Measurements from ENCODE around the gene DNAJC6.

DNAJC6 gene

DNA sequence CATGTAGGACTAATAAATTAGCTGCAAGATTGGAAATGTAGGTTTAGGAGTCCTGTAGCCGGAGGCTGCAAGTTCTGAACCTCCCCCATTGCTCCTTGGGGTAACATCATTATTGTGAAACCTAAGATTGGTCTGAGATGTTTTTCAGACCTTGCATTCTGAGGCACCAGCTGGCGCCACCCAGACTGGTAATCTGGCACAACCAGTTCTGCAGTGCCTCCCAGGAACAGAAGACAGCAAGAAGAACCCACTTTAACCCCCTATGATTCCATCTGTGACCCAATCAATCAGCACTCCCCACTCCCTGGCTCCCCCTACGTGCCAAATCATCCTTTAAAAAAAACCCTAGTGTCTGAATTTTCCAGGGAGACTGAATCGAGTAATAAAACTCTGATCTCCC lies 11.6 kb upstream of the DNAJC6 start:
- no peak for DNase-seq

DNA sequence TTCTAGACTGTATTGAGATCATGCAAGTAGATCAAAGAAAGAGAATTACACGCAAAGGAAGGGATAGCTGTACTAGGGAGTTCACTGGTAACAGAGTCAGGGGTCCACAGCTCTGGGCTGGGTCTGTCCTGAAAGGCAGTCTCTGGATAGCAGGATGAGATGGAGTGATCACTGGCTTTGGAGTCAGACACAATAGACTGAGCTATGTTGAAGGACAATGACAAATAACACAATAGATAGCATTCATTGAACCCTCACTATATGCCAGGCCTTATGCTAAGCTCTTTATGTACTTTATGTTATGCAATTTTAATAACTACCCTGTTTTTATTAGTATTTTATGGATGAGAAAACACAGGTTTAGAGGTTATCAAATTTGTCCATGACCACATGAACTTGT lies 10.0 kb upstream of the DNAJC6 start:
- DNase-seq = no peak

DNA sequence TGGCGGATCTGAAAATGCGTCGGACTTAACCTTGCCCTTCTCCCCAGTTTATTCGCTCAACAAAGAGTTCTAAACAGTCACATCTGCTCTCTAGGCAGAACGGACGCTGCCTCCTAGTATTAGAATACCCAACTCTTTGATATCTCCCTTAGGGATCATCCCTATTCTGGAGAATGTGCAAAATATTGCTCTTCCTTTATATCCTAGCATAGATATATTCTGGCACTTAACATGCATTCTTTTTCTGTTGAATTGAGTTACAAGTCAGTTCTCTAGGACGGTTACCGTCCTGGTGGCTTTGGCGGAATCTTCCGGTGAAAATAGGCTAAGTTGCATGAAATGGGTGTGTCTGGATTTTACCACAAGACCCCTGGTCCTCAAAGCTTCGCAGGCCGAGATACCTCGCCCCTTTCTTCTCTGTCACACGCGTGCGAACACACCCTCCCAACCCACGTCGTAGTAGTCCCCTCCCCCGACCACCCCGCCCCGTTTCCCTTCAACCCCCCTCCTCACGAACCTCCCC lies 501 bp upstream of the DNAJC6 start:
- DNase-seq = peak; percentile 53

DNA sequence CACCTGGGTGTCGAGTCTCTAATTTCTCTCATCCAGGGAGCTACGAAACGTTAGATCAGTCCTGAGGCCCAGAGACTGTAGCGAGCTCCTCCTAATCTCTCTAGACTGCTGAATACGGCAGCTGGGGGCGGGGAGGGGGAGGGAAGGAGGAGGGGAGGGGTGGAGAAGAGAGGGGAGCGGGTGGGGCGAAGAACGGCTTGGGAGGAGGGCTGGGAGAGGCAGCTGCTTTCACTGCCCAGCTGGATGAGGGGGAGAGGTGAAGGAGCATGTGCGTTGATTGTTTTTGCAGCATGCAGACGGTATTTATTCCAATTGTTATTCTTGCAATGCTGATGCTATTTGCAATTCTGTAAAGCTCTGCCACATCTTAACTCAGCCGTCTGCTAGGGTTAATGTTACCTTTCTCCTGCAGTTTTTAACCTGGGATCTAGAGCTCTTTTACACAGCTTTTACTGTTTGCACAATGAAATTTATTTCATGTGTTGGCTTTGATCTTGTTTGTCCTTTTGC lies 790 bp downstream of the DNAJC6 start:
- peak; percentile 98 for DNase-seq

DNA sequence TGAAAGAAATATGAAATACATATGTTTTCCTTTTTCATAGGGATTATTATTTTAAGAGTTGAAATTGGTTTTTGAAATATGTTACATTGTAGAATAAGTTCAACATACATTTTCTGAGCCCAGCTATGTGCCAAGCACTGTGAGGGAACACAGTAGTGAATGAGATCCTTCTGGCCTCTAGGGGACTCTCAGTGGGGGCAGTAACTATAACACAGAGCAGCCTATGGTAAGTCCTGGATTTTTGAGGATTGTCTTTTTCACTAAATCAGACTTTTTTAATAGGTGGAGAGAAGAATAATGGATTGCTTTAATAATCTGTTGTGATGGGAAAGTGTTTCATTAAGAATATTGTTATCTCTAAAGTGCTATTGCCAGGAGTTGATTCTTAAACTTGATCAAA lies 2.4 kb downstream of the DNAJC6 start:
- DNase-seq = peak; percentile 55

DNA sequence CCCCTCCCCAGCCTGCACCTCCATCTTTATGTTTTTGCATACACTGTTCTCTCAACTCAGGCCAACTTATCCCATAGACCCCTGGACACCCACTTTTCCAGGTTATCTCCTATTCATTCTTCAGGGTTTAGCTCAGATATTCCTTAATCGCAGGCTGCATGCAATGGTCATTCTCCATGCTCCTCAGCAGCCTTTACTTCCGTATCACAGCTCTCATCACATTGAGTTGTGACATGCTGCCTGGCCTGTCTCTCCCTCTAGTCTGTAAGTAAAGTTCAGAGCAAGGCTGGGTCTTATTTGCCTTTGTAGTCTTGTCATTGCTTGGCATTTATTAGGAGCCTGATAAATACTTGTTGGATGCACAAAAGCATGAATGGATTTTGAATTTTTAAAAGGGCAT lies 6.9 kb downstream of the DNAJC6 start:
- peak; percentile 53 for DNase-seq

DNA sequence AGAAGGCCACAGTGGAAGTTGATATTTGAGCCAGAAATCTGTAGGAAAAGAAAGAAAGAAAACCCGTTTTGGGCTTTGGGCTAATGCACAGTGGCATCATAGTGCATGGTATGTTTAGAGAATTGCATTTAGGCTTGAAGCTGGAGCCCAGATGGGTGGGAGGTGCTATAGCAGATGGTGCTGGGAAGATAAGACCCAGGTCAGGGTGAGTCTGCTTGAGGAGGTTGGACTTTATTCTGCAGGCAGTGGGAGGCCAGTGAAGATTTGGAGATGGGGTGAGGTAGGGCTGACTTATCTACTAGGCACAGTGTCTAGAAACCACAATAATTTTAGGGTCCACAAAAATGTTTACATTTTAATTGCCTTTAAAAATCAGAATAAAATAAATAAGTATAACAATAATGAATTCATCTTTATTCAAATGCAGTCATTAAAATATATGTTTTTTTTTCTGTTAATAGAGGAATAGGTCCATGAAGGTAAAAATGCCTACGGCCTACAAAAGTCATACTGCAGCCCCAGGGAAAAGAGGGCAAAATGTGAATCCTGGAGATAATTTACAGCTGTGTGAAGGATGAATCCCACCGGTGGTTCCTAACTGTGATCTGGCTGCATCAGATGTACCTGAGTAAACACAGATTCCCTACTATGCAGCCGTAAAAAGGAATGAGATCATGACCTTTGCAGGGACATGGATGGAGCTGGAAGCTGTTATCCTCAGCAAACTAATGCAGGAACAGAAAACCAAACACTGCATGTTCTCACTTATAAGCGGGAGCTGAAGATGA lies 8.7 kb downstream of the DNAJC6 start:
- peak; percentile 96 for DNase-seq

DNA sequence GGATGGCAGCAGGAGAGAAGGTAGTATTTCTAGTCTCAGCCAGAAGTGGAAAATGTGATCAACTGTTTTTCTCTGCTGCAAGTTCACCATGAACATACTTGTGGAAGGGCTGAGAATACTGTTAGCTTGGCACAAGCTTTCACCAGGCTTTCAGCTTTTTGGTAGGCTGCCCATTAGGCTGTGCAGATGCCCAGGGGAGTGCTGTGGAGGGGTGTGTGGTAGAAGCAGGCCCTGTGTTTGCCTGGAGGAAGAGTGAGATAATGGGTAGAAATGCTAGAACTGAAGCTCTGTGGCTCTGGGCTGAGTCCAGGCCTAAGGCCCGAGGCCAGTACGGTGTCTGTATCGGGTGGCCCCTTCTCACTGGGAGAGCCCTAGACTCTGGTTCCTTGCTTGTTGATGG lies 9.8 kb downstream of the DNAJC6 start:
- no peak for DNase-seq

DNA sequence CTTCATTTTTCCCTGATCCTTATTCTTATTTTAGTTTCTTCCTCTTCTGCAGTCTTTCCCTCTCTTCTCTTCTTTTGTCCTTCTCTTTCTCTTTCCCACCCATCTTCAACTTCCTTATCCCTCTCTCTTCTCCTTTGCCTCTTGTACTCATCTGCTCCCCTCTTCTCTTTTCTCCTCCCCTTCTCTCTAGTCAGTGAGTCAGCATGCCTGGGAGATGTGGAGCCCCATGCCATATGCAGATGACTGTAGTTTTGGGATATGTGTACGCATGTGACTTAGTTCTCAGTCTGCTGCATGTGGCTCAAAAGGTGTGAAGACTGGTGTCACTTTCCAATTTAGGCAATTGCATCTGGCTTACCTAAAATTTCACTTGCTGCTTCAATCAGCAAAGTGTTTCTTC lies 10.4 kb downstream of the DNAJC6 start:
- DNase-seq = no peak

DNA sequence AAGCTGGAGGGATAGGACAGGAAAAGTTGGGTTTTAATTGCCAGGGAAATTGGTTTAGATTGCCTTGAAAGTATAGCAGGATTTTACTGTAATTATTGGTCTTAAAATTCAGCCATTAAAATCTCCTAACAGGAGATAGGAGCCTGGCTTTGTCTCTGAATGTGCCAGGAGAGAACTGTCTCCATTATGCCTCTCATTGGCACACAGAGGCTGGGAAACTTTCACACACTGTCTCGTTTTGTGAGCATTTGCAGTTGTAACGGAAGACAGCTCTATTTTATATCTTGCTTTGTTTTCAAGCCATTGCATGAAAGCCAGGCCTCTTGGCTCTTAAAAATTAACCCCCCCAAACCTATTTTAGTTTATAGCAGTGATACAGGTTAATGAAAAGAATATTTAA lies 12.5 kb downstream of the DNAJC6 start:
- DNase-seq = no peak

DNA sequence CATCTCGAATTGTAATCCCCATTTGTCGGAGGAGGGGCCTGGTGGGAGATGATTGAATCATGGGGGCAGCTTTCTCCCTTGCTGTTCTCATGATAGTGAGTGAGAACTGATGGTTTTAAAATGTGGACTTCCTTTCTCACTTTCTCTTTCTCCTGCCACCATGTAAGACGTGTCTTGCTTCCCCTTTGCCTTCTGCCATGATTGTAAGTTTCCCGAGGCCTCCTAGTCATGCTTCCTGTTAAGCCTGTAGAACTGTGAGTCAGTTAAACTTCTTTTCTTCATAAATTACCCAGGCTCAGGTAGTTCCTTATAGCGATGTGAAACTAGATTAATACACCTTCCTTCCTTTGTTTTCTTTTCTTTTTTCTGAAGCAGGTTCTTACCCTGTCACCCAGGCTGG lies 13.9 kb downstream of the DNAJC6 start:
- DNase-seq = peak; percentile 36

DNA sequence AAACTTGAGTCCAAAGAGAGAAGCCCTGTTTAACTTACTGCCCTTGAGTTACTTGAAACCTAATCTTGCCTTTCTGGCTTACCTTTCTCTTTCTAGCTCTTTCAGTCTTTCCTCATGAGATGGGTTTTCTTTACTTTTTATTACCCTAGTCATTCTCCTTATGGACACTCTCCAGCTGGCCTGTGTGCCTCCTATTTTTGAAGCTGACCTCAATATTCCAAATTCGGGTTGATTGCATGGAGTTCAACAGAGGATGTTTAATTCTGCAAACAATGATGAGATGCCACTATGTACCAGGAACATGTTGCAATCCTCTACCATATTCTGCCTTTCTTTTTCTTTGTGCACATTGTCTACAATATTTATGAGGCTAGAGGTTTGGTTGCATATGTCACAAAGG lies 20.7 kb downstream of the DNAJC6 start:
- DNase-seq = no peak

DNA sequence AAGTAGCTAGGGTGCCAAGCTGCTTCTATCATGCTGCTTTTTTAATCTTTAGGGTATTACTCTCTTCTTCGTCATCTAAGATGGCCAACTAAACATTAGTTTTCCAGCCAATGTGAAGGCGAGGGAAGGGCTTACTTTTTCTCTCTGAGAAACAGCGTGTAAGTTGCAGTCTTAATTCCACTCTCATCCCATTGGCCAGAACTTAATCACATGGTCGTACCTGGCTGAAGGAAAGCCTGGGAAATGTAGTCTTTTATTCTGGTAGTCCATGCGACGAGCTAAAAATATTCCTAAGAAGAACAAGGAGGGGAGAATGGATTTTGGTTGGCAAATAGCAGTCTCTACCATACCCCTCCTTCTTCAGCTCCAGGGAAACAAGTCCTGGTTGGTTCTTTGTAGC lies 21.5 kb downstream of the DNAJC6 start:
- DNase-seq = no peak

DNA sequence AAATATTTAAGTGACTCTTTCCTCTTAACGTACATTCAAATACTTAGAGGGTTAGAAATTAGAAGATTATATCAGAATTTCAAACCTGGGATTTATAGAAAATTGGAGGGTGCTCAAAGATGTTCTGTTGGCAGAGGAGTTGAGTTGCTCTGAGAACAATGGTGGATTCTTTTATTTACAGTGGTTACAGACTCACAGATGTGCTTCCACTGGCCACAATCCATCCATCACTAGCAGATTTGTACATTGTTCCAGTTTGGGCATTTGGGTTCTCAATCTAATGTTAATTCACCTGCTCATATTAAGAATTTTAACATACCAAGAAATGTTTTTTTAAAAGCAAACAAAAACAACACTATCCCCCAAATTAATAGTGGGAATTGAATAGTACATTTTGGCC lies 23.5 kb downstream of the DNAJC6 start:
- DNase-seq = no peak

DNA sequence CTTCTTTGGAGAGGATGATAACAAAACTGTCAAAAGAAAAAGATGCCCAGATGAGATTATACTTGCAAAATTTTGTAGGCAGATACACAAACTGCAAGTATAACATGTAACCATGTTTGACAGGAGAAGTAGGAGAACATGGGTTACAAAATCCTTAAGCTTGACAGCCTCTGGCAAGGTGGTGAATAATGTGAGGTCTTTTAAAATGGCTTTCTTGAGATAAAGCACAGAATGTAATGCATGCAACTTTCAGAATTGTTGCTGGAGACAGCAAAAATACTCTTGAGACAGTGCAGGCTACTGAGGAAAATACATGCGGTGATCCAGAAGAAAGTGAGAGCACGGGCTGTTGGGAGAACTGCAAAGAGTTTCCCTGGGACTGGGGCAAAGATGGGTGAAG lies 24.7 kb downstream of the DNAJC6 start:
- DNase-seq = no peak

DNA sequence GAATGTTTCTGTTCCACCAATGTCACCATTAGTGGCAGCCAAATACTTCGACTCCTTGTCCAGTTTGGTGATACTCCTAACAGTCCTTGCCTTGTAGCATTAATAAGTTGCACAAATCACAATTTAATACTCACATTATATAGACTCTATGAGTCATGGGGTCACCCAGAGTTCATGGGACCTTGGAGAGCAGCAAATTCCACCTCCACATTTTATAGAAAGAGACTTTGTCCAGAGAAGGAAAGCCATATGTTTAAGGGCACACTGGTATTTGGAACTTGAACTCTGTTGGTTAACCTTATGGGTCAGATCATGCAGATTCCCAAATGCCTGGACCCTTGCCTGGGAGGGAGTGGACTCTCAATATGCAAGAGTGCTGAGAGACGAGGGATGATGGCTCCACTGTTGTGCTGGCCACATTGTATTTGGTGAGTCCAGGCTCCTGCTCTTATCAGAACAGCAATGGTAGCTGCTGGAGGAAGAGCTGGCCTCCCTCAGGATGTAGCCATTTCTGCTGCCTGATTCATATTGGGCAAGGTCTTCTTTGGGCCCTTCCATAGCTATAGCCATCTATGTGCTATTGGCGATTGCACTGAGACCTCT lies 30.6 kb downstream of the DNAJC6 start:
- no peak for DNase-seq

DNA sequence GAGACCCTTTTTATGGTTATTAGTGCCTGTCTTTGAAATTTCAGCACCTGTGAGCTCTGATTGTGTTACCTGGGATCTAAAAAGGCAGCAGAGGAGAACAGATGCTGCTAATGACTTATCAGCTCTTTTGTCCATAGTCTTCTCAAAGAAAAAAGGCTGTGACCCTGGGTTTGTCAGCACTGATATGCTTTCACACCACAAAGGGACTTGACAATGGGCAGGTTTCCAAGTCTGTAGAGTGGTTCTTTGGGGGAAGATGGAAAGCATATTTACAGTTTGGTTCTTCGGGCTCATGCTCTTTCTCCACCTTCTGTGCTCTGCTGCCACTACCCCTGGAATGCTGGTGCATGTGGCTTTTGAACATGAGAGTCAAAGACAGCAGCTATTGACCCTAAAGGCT lies 32.0 kb downstream of the DNAJC6 start:
- DNase-seq = no peak

DNA sequence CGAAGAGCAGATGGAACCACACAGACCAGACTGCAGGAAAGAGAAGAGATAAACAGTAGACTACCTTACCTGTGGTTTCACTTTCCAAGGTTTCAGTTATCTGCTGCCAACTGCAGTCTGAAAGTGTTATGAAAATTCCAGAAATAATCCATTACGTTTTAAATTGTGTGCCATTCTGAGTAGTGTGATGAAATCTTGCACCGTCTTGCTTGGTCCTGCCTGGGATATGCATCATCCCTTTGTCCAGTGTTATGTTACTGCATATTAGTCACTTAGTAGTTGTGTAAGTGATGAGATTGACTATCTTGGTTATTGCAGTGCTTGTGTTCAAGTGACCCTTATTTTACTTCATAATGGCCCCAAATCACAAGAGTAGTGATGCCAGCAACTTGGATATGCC lies 33.9 kb downstream of the DNAJC6 start:
- DNase-seq = no peak

DNA sequence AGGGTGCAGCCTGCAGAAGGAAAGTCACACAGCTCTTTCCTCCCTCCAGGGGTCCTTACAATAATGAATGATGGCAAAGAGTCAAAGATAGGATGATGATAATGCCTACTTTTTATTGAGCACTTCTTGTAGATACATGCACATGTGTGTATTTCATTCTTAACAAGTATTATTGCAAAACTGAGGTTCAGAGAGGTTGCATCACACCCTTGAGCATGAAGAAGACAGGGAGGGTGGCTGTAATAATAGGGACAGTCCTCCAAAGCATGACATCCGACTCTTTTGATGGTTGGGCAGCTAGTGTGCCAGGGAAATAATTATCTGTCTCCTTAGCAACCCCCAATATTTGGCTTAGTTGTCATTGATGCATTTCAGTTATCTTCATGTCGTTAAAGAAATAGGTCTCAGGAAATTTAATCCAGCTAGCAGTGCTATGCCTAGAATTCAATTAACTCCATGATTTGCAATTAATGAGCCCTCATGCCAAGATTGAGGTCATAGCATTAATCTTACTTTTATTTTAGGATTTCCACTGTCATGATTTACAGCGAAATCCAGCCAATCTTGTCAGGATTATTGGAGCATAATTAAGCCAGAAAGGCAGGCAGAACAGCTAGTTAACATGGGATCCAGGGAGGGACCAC lies 35.0 kb downstream of the DNAJC6 start:
- peak; percentile 50 for DNase-seq

DNA sequence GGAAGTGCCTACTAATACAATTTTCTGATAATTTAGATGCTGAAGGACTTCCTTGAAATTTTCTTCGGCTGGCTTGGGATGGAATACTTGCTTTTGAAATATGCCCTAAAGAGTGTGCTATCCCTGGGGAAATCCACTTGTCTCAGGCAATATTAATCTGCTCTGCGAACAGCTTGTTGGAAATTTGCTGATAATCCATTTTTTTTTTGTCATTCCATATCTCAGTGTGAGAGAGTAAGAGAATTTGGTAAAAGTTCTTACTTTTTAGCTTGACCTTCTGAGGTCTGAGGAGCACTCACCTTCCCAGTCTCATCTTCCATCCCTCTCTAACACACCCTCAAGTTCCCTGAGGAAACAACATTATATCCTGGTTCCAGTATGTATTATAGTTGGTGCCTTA lies 36.8 kb downstream of the DNAJC6 start:
- no peak for DNase-seq

DNA sequence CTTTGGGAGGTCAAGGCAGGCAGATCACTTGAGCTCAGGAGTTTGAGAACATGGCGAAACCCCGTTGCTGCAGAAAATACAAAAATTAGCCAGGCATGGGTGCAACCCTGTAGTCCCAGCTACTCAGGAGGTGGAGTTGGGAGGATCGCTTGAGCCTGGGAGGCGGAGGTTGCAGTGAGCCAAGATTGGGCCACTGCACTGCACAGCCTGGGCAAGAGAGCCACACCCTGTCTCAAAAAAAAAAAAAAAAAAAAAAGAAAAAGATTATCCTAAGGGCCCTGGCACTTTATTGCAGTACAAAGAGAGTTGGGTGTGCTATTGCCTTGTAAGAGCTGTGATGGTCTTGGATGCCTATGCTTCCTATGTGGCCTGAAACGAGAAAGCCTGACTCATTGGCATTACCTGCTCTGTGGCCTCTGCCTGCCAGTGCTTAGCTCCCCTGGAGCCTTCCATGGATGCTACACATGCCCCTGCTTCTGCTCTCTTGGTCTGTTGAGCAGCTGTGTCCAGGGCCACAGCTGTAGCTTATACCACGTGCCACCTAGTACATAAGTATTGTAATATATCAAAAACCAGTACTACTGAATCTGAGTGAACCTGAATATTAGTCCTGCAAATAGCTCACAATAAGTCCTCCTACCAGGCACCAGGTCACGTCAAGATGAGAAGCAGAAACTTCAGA lies 45.8 kb downstream of the DNAJC6 start:
- DNase-seq = no peak

DNA sequence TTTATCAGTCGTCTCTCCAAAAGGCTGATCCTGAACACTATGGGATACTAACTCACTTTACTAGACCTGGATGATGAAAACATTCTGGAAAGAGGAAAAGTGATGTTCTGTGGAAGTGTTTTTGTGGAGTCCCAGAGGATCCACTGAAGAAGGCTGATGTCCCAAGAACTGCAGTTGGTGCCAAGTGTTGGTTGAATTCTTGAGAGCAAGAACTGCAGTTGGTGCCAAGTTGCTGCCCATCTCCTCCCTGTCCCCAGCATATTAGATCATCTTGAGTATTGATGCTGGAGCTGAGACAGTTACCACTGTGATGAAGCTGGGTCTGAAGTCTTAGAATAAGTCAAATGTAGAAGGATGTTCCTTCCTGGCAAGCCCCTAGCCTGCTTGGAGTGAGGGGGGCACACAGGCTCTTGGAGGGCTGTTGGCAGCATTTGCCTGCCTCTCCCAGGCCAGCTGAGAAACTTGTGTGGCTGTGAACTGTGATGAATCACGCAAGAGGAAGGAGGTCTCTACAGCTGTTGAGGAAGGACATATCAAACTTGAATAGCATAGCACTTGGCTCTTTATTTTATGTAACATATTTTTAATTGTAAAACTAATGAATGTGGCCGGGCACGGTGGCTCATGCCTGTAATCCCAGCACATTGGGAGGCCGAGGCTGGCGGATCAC lies 48.1 kb downstream of the DNAJC6 start:
- no peak for DNase-seq

DNA sequence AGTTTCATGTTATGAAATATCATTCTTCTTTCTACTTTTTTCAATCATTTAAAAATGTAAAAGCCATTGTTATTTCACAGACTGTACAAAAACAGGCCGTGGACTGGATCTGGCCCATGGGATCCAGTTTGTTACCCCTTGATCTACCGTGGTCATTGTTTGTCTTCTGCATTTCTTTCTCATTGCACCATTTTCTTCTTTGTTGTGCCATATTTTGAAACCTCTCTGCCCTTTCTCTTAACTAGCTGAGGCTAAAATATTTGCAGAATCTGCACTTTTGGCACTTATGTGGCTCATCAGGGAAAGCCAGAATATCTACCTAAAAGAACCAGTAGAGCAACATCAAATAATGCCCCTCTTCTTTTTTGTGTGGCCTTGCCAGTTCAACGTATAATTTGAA lies 50.5 kb downstream of the DNAJC6 start:
- DNase-seq = no peak
